Gastroesophageal sphincter (tissue), 4 donors: ENCODE measurements around the gene CD3G. TPM values are rescaled to one million over a fixed set of nuclear protein-coding genes. Genes with fewer than 3 reads are reported as not detected.

Experiments
- ATAC-seq: fragments of 150-250 bp; one replicate; pipeline ENCODE4 v1.9.1; 2016; ENCODE audit warnings: mild to moderate bottlenecking, moderate library complexity
- H3K27ac ChIP-seq, 4 donors: fragments of 200-600 bp; sonication (generic) in 3 of 4; 1 replicate in 3 of 4; 2 replicates in 1 of 4; pipeline ENCODE4 v1.5.1; 2016 to 2019
- H3K27me3 ChIP-seq: fragments of 200-600 bp; sonication (generic); one replicate; pipeline ENCODE4 v1.5.1; 2019
- H3K36me3 ChIP-seq, 2 donors: fragments of 200-600 bp; sonication (generic); one replicate each; pipeline ENCODE4 v1.5.1; 2019; ENCODE audit warnings: control low read depth in 1 of 2
- H3K4me1 ChIP-seq, 3 donors: fragments of 200-600 bp; sonication (generic); 1 replicate in 2 of 3; 2 replicates in 1 of 3; pipeline ENCODE4 v1.5.1; 2016 to 2019; ENCODE audit warnings: control low read depth in 2 of 3
- H3K4me3 ChIP-seq, 2 donors: fragments of 200-600 bp; sonication (generic); one replicate each; pipeline ENCODE4 v1.5.1; 2019; ENCODE audit warnings: mild to moderate bottlenecking in 1 of 2, moderate library complexity in 1 of 2
- H3K9me3 ChIP-seq, 3 donors: fragments of 200-600 bp; sonication (generic); one replicate each; pipeline ENCODE4 v1.5.1; 2017 to 2019; ENCODE audit warnings: control low read depth in 2 of 3
- EP300 ChIP-seq: sonication (generic); formaldehyde crosslinking; IDR thresholded peaks from one replicate; pipeline ENCODE4 v1.6.1; 2017; ENCODE audit warnings: antibody characterized with exemption, mild to moderate bottlenecking
- POLR2A ChIP-seq, 2 donors: fragments of 450-650 bp; IDR thresholded peaks; one replicate each; pipeline ENCODE4 v1.6.1; 2017; ENCODE audit warnings: antibody characterized with exemption in 2 of 2, mild to moderate bottlenecking in 2 of 2, moderate library complexity in 1 of 2
- POLR2AphosphoS5 ChIP-seq: sonication (generic); formaldehyde crosslinking; IDR thresholded peaks from one replicate; pipeline ENCODE4 v1.6.1; 2017; ENCODE audit warnings: antibody characterized with exemption
- WGBS, 2 donors: methylation state at CpG; one replicate each; pipeline ENCODE4 v1.1.5; 2018; ENCODE audit warnings: low coverage in 1 of 2; 5-methylcytosine and 5-hydroxymethylcytosine counted together
- total RNA-seq, 4 donors: library from RNA; depleted of rRNA; stranded (reverse); fragments of >200 nt; gene quantifications; one replicate each; pipeline ENCODE4 v1.1.0, GENCODE V29; 2016
- TF ChIP-seq, protein P1 (sequence below), 4 experiments: fragments of 200-600 bp in 2 of 4; fragments of 450-650 bp in 2 of 4; sonication (generic) in 1 of 4; IDR thresholded peaks; one replicate each; pipeline ENCODE4 v1.5.1; 2017 to 2019; ENCODE audit warnings: antibody characterized with exemption in 4 of 4, mild to moderate bottlenecking in 2 of 4, moderate library complexity in 2 of 4

CD3G gene
- total RNA-seq, 4 donors from 2014 or later, result 0.10 to 1.3 (median 0.46) TPM; not detected in 1

DNA sequence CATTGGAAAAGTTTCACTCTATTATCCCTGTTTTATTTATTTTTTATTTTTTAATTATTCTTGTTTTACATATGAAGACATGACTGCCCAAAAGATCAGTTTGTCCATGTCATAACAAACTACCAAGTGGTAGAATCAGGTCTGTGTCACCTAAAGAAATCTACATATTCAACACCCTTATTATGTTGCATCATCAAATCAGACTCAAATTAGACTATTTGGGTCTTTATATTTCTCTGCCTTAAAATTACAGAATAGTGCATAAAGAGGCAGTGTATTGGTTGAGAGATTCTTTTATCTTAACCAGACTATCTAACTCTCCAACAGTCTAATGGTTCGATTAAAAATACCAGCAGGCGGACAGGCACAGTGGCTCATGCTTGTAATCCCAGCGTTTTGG, 38.8 kb downstream of the CD3G start:
- ATAC-seq, result no peak
- Histone ChIP-seq H3K4me3 (no peak overlapping the region), H3K9me3 (no peaks in the 10 kb centered on the region), H3K27ac (no peak overlapping the region), H3K27me3 (no peaks in the 10 kb centered on the region), H3K36me3 (peaks cover 26 to 100% of the 10 kb centered on the region in 2 donors), H3K4me1 (no peaks in the 10 kb centered on the region)
- TF ChIP-seq, protein P1, sequence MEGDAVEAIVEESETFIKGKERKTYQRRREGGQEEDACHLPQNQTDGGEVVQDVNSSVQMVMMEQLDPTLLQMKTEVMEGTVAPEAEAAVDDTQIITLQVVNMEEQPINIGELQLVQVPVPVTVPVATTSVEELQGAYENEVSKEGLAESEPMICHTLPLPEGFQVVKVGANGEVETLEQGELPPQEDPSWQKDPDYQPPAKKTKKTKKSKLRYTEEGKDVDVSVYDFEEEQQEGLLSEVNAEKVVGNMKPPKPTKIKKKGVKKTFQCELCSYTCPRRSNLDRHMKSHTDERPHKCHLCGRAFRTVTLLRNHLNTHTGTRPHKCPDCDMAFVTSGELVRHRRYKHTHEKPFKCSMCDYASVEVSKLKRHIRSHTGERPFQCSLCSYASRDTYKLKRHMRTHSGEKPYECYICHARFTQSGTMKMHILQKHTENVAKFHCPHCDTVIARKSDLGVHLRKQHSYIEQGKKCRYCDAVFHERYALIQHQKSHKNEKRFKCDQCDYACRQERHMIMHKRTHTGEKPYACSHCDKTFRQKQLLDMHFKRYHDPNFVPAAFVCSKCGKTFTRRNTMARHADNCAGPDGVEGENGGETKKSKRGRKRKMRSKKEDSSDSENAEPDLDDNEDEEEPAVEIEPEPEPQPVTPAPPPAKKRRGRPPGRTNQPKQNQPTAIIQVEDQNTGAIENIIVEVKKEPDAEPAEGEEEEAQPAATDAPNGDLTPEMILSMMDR (IDR thresholded peaks at IDR 0.05), result no peak
- TF ChIP-seq POLR2A (IDR thresholded peaks at IDR 0.05) (no peak), EP300 (no peak), POLR2AphosphoS5 (no peak)
- WGBS, 2 donors, result 90 to 100% methylated on average over 1 to 3 of the region's 3 CpGs

DNA sequence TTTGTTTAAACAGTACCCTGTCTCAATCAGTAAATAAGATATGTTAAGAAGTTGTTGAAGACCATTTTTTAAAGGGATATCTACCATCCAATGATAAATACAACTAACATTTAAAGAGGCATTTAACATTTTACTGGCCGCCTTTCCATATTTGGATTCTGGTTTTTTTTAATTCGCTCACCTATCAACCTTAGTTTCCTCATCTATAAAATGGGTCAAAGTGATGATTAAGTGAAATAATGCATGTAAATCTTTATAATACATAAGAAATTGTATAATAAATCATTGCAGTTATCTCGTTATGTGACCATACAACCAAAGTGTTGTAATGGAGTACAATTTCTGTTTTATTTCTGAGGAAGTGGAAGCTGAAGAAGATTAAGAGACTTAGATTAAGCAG, 39.5 kb downstream of the CD3G start:
- ATAC-seq, result no peak
- Histone ChIP-seq H3K9me3 (no peaks in the 10 kb centered on the region), H3K4me3 (no peak overlapping the region), H3K27me3 (no peaks in the 10 kb centered on the region), H3K36me3 (peaks cover 26 to 100% of the 10 kb centered on the region in 2 donors), H3K27ac (no peak overlapping the region), H3K4me1 (no peaks in the 10 kb centered on the region)
- 87 to 88% methylated on average over 3 of the region's 3 CpGs for WGBS, 2 donors
- no peak for TF ChIP-seq POLR2AphosphoS5
- TF ChIP-seq, protein P1 (IDR thresholded peaks at IDR 0.05), result no peak
- TF ChIP-seq POLR2A (IDR thresholded peaks at IDR 0.05), result no peak
- TF ChIP-seq EP300, result no peak

DNA sequence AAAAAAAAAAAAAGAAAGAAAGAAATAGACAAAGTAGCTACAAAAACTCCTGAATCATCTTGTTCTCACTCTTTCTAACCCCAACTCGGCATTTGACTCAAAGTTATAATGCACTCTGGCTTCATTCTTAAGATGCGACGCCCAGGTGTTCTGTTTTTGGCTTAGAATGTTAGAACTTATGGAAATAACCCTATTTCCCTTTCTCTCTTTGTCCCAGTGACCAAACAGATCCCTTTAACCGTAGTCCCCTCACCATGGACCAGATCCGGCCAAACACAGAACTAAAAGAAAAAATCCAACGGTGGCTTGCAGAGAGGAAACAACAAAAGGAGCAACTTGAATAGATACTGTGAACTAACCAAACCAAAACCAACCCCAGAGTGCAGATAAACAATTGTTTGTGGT, 52.0 kb downstream of the CD3G start:
- Histone ChIP-seq H3K27ac (no peak overlapping the region), H3K27me3 (no peaks in the 10 kb centered on the region), H3K4me1 (peaks cover 3 to 7% (median 4%) of the 10 kb centered on the region in 3 donors), H3K4me3 (no peak overlapping the region), H3K9me3 (no peaks in the 10 kb centered on the region), H3K36me3 (peaks cover 0 to 76% of the 10 kb centered on the region in 2 donors)
- TF ChIP-seq POLR2AphosphoS5 (no peak), POLR2A (IDR thresholded peaks at IDR 0.05) (no peak), EP300 (no peak)
- TF ChIP-seq, protein P1 (IDR thresholded peaks at IDR 0.05), result no peak
- 77 to 84% methylated on average over 6 of the region's 6 CpGs for WGBS, 2 donors
- no peak for ATAC-seq

DNA sequence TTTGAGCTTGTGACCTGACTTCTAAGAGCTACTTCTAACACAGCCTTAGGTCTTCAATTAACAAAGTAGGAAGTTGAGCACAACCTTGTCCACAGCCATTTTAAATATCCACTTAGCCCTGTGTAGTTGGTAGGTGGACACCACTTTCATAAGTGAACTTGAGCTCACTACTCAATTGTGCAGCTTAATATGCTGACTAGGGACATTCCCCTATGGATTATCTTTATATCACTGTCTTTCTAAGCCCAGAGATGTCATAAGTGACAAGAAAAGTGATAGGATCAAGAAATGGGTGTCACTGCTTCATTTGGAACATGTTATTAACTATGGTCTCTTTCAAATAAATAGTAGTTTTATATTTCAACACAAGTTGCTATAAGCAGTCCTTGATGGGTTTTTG, 53.3 kb downstream of the CD3G start:
- Histone ChIP-seq H3K27me3 (no peaks in the 10 kb centered on the region), H3K4me3 (no peak overlapping the region), H3K27ac (no peak overlapping the region), H3K9me3 (no peaks in the 10 kb centered on the region), H3K4me1 (peaks cover 3 to 9% (median 4%) of the 10 kb centered on the region in 3 donors), H3K36me3 (peaks cover 0 to 63% of the 10 kb centered on the region in 2 donors)
- ATAC-seq, result no peak
- TF ChIP-seq POLR2AphosphoS5, result no peak
- TF ChIP-seq POLR2A (IDR thresholded peaks at IDR 0.05), result no peak
- TF ChIP-seq, protein P1 (IDR thresholded peaks at IDR 0.05), result no peak
- TF ChIP-seq EP300, result no peak

DNA sequence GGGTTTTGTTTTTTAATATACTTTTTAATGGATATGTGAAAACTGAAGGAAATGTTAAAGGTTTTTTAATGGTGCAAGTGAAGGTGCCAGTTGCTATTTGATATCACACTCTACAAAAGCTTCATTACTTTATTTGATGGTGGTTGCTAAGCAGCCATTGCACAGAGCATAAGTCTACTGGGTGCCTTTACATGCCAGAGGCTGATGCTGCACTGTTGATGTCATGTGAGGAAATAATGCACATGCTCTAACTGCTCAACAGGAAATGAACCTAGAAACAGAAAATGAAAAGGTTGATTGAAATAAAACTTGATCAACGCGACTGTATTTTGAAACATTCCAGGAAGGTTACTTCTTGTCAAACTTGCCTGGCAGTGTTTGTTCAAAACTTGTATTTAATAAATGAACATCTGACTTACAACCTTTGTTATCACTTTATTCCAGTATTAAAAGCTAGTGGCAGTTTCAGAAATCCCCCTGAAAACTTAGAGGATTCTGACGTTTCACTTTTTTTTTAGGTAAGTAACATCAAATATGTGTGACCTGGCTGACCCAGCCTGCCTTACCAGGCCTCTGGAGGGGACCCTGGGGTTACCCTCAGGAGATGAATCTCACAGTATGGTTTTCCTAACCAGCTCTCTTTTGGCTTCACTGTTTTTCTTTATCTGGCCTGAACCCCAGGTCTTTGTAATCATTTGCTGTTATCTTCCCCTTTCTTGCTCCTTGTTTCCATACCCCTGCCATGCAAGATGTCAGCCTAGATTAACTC, 54.8 kb downstream of the CD3G start:
- 50 to 54% methylated on average over 1 to 3 of the region's 3 CpGs for WGBS, 2 donors
- H3K4me3 ChIP-seq, result no peak overlapping the region
- peaks cover 0 to 48% of the 10 kb centered on the region in 2 donors for H3K36me3 ChIP-seq
- no peaks in the 10 kb centered on the region for H3K9me3 ChIP-seq
- H3K27ac ChIP-seq, result no peak overlapping the region
- H3K4me1 ChIP-seq, result peaks cover 3 to 24% (median 13%) of the 10 kb centered on the region in 3 donors
- no peak for TF ChIP-seq POLR2AphosphoS5
- TF ChIP-seq POLR2A (IDR thresholded peaks at IDR 0.05), result no peak
- TF ChIP-seq EP300, result no peak
- TF ChIP-seq, protein P1 (IDR thresholded peaks at IDR 0.05), result no peak
- H3K27me3 ChIP-seq, result no peaks in the 10 kb centered on the region
- no peak for ATAC-seq
